Mammary epithelial cell (primary cell): ENCODE data around the gene ACYP2.

Source experiments
- EZH2 ChIP-seq: IDR thresholded peaks from 2 replicates; pipeline ENCODE4 v1.6.1; 2012; ENCODE audit warnings: low read length, inconsistent platforms, borderline replicate concordance
- TF ChIP-seq, protein P1 (sequence below), 2 donors: IDR thresholded peaks in 1 of 2; conservative IDR thresholded peaks in 1 of 2; 2 replicates each; pipeline ENCODE4 v1.5.1; 2011 to 2012; ENCODE audit warnings: inconsistent platforms in 2 of 2, low read length in 2 of 2, mild to moderate bottlenecking in 2 of 2, control low read depth in 1 of 2, low read depth in 1 of 2; ENCODE audit not compliant: insufficient read depth in 1 of 2; ENCODE audit errors: extremely low read depth in 1 of 2

DNA sequence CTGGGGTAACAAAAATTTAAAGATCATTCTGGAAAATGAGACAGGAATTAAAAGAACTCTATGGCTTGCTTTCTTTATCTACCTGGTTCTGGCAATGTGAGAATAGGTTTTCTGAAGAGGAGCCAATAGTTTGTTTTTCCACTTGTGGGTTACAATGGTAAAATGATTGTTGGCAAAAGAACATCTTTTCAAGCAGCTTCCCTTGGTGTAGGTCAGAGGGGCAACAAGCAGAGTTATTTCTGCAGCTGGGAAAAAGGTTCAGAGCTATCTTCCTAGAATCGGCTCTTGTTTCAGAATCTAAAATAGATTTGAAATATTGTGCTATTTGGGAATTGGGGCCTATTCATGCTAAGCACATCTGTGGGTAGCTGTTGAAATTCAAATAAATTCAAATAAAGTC, 152.2 kb downstream of the ACYP2 start:
- TF ChIP-seq, protein P1, sequence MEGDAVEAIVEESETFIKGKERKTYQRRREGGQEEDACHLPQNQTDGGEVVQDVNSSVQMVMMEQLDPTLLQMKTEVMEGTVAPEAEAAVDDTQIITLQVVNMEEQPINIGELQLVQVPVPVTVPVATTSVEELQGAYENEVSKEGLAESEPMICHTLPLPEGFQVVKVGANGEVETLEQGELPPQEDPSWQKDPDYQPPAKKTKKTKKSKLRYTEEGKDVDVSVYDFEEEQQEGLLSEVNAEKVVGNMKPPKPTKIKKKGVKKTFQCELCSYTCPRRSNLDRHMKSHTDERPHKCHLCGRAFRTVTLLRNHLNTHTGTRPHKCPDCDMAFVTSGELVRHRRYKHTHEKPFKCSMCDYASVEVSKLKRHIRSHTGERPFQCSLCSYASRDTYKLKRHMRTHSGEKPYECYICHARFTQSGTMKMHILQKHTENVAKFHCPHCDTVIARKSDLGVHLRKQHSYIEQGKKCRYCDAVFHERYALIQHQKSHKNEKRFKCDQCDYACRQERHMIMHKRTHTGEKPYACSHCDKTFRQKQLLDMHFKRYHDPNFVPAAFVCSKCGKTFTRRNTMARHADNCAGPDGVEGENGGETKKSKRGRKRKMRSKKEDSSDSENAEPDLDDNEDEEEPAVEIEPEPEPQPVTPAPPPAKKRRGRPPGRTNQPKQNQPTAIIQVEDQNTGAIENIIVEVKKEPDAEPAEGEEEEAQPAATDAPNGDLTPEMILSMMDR (conservative IDR thresholded peaks at IDR 0.05 in 1 of 2, IDR thresholded peaks at IDR 0.05 in 1 of 2; ENCODE audit: extremely low read depth in 1 of 2, insufficient read depth in 1 of 2, low read depth in 1 of 2, low read length in 2 of 2) = no peak
- TF ChIP-seq EZH2 = no peak
